LNCaP clone FGC (cell line): ENCODE results near the gene ATP5PF.
"Not testable (repeated sequence)": the region's sequence is repeated elsewhere in the genome, so short reads cannot be mapped to it uniquely, and the experiment has no call there.

ENCODE experiments used
- DNase-seq: peaks from one replicate; pipeline ENCODE4 v3.0.0-alpha.2; 2011; ENCODE audit warnings: low read depth
- H3K4me3 ChIP-seq: 2 replicates; pipeline ENCODE4 v1.5.1; 2011; ENCODE audit warnings: mild to moderate bottlenecking, low read depth, low read length, control low read depth
- CTCF ChIP-seq: IDR thresholded peaks from 2 replicates; pipeline ENCODE4 v1.5.1; 2012; ENCODE audit warnings: mild to moderate bottlenecking; ENCODE audit not compliant: control insufficient read depth, insufficient read depth; ENCODE audit errors: extremely low read depth

Gene ATP5PF

GRCh38 chr21:25722631-25723030, 12.1 kb downstream of the ATP5PF start:
- H3K4me3 ChIP-seq, result no peak overlapping the region
- DNase-seq, result no peak
- no peak for TF ChIP-seq CTCF

- no peak for TF ChIP-seq CTCF
Observed at GRCh38 chr21:25721987-25722386, 12.7 kb downstream of the ATP5PF start.

GRCh38 chr21:25717491-25718147, 17.1 kb downstream of the ATP5PF start:
- TF ChIP-seq CTCF, result no peak
- no peak for DNase-seq
- no peak overlapping the region for H3K4me3 ChIP-seq

More at GRCh38 chr21:25721987-25722386, 12.7 kb downstream of the ATP5PF start:
- H3K4me3 ChIP-seq, result no peak overlapping the region
- no peak for DNase-seq

- H3K4me3 ChIP-seq, DNase-seq: not testable (repeated sequence)
Observed at GRCh38 chr21:25714066-25714465, 20.6 kb downstream of the ATP5PF start.

GRCh38 chr21:25710550-25710949, 24.2 kb downstream of the ATP5PF start:
- H3K4me3 ChIP-seq, result no peak overlapping the region
- no peak for DNase-seq
- TF ChIP-seq CTCF, result no peak

- no peak overlapping the region for H3K4me3 ChIP-seq
- DNase-seq, result no peak
- no peak for TF ChIP-seq CTCF
Observed at GRCh38 chr21:25709684-25710265, 24.9 kb downstream of the ATP5PF start.

GRCh38 chr21:25708467-25709065, 26.1 kb downstream of the ATP5PF start:
- TF ChIP-seq CTCF, result peak; percentile 60
- no peak overlapping the region for H3K4me3 ChIP-seq
- no peak for DNase-seq
